Measurements from ENCODE around the gene MVP.

The MVP gene

GRCh38 chr16:29804455-29805231 lies 15.6 kb upstream of the MVP start:
- DNase-seq: no peak

GRCh38 chr16:29805232-29806098 lies 14.8 kb upstream of the MVP start:
- peak; percentile 97 for DNase-seq

DNA sequence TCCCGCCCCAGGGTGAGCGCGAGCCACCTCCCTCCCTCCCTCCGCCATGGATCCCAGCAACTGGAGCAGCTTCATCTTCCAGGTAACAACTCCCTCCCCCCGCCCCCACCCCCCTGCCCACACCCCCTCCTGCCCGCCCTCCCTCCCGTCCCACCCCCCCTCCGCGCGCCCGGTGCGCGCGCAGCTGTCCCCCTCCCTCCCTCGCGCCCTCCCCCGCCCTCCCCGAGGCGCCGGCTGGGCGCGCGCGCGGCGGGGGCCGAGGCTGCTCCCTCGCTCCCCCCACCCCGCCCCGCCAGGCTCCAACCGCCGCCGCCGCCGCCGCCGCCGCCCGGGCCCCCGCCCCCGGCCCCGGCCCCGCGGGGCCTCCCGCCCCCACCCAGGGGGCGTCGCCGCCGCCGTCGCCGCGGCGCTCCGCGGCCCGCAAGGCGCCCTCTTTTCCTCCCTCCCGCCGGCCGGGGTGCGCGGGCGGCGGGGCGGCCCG lies 14.1 kb upstream of the MVP start, which contains the start of gene MAZ:
TSS of gene MAZ (plus strand) at position 431 of the 481 bp plus-strand sequence. CDS start 173 bp downstream, outside the sequence.
- DNase-seq: peak; percentile 87

GRCh38 chr16:29806641-29807425 lies 13.4 kb upstream of the MVP start:
- DNase-seq: no peak

DNA sequence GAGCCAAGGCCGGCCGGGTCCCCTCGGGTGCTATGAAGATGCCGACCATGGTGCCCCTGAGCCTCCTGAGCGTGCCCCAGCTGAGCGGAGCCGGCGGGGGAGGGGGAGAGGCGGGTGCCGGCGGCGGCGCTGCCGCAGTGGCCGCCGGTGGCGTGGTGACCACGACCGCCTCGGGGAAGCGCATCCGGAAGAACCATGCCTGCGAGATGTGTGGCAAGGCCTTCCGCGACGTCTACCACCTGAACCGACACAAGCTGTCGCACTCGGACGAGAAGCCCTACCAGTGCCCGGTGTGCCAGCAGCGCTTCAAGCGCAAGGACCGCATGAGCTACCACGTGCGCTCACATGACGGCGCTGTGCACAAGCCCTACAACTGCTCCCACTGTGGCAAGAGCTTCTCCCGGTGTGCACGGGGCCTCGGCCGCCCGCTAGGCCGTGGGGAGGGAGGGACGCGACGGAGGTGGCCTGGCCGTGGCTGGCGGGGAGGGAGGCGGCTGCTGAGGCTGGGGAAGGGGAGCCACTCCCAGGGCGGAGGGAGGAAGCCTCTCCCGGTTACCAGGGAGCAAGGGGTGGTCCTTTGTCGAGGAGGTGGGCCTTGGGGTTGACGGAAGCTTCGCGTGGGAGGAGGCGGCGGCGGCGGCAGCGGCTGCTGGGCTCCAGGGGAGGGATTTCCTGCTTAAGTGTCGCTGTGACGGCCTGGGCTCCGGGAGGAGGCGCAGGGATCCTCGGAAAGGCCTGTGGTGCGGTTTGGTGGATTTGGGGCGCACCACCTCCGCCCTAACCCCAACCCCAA lies 12.6 kb upstream of the MVP start:
- peak; percentile 83 for DNase-seq

DNA sequence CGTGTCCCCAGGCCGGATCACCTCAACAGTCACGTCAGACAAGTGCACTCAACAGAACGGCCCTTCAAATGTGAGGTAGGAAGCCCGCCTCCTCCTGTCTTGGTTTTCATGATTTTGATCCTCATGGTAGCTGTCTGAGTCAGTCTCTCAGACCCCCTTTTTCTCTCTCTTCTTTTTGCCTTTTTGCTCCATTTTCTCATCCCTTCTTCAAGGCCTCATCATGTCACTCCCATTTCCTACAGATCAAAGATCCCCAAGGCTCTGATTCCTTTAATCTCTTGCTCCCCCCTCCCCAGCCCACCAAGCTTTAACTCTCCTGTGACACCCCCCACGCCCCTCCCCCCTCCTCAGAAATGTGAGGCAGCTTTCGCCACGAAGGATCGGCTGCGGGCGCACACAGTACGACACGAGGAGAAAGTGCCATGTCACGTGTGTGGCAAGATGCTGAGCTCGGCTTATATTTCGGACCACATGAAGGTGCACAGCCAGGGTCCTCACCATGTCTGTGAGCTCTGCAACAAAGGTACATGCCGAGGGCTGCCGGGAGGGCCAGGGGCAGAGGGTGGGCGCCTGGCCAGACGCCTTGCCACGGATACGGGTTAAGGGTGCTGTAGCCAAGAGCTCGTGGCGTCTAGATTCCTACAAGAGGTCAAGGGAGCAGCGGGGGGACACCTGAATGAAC lies 11.9 kb upstream of the MVP start:
- DNase-seq: no peak

DNA sequence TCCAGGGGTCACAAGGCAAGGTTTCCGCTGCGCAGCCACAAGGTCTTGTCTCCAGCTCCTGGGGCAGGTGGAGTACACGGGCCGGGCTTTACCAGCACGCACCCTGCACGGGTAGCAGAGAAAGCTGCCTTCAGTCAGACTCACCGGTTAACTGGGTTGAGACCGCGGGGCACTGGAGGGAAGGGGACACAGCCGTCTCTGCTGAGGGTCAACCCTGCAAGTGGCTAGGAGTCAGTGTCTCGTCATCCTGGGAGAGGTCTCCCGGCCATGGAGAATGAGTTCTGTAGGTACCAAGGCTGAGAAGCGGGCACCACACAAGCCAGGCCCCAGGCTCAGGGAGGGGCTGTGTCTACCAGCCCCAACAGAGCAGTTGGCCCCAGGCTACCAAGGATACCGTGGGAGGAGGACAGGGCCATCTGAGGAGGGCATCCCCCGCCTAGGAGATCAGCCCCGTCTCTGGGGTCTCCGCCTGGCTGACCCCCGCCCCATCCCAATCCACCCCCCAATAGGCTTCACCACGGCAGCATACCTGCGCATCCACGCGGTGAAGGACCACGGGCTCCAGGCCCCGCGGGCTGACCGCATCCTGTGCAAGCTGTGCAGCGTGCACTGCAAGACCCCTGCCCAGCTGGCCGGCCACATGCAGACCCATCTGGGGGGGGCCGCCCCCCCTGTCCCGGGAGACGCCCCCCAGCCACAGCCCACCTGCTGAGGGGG lies 11.1 kb upstream of the MVP start:
- DNase-seq: no peak

GRCh38 chr16:29809850-29810698 lies 10.2 kb upstream of the MVP start:
- DNase-seq: no peak

- DNase-seq: no peak
Measured at GRCh38 chr16:29810699-29811169, 9.5 kb upstream of the MVP start.

GRCh38 chr16:29811170-29811895 lies 8.9 kb upstream of the MVP start:
- peak; percentile 86 for DNase-seq

GRCh38 chr16:29811896-29812665 lies 8.2 kb upstream of the MVP start, which contains the start of gene PRRT2:
Gene PRRT2, plus strand, starts transcription at chr16:29812193. Its CDS starts 862 bp downstream, at chr16:29813055.
- peak; percentile 85 for DNase-seq

DNA sequence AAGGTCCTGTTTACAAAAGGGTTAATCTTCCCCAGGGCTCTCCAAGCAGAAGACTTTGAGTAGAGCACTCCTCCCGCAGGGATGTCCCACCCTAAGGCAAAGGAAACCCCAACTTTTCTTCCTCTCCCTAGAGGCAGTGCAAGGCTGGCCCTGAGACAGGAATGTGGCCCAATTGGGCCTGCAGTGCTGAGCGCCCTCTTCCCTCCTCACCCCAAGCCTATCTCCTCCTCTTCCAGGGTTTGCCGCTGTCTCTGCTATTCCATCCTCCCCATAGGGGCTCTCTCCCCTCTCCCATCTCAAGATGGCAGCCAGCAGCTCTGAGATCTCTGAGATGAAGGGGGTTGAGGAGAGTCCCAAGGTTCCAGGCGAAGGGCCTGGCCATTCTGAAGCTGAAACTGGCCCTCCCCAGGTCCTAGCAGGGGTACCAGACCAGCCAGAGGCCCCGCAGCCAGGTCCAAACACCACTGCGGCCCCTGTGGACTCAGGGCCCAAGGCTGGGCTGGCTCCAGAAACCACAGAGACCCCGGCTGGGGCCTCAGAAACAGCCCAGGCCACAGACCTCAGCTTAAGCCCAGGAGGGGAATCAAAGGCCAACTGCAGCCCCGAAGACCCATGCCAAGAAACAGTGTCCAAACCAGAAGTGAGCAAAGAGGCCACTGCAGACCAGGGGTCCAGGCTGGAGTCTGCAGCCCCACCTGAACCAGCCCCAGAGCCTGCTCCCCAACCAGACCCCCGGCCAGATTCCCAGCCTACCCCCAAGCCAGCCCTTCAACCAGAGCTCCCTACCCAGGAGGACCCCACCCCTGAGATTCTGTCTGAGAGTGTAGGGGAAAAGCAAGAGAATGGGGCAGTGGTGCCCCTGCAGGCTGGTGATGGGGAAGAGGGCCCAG lies 7.3 kb upstream of the MVP start:
- no peak for DNase-seq

DNA sequence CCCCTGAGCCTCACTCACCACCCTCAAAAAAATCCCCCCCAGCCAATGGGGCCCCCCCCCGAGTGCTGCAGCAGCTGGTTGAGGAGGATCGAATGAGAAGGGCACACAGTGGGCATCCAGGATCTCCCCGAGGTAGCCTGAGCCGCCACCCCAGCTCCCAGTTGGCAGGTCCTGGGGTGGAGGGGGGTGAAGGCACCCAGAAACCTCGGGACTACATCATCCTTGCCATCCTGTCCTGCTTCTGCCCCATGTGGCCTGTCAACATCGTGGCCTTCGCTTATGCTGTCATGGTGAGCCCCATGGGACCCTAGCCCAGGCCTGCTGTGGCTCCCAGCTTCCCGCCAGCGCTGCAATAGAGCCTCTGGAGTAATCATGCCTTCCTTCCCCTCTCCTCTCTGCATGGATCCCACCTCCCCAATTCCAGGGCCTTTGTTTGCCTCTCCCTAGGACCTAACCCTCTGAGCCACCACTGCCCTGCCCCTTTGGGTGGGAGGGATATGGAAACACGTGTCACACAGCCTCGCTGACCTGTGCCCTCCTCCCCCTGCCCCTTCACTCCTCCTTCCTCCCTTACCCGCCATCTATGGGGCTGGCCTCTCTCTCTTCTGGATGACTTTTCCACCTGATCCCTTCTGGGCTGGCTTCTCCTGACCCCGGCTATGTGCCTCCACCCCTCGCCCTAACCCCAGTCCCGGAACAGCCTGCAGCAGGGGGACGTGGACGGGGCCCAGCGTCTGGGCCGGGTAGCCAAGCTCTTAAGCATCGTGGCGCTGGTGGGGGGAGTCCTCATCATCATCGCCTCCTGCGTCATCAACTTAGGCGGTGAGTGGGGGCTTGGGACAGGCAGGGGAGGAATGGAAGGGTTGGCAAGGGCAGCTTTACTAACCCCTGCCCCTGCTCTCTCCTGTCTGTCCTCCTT lies 6.4 kb upstream of the MVP start:
- no peak for DNase-seq

DNA sequence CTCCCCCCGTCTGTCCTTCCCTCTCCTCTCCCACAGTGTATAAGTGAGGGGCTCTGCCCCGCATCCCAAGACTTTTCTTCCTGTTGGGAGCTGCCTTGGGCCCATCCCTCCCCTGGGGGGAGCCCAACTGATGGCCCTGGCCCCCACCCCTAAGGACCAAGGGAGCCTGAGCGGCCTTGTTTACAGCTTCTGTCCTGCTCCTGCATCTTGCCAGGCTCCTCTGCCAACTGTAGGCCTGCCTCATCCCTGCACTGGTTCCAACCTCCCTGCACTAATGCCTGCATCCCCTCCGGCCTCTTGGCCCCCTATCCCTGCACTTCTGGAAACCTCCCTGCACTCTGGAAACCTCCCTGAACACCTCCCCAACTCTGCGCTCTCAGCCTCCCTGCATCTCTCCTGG lies 5.7 kb upstream of the MVP start:
- DNase-seq: no peak

- DNase-seq: peak; percentile 84
Measured at GRCh38 chr16:29815032-29815721, 5.1 kb upstream of the MVP start.

All from NCI-H2227 treated with DMSO at 0.1 percent for 48 hours (cell line).